GM19035 (cell line): ENCODE data around the gene TPK1.

Source experiments
- ATAC-seq: cut with Tn5 transposase; IDR thresholded peaks from one replicate; pipeline ENCODE4 v1.9.1; 2021; ENCODE audit not compliant: unreplicated experiment

TPK1 gene

GRCh38 chr7:144488977-144489376 lies 346.9 kb downstream of the TPK1 start:
- no peak for ATAC-seq

DNA sequence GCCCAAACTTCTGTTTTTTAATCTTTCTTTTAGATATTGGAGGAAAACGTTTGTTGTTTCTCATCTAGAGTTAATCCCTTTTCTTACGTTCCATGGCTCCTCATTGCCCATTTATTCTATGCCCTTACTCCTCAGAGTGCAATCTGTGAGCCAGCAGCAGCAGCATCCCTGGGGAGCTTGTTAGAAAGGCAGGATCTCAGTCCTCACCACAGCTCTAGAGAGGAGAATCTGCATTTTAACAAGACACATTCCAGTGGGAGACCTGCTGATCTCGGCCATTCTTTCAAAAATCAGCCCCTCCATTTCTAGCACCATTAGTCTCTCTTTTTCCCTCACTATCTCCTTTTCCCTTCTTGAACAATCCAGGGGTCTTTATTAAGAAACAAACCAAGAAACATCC lies 348.0 kb downstream of the TPK1 start:
- no peak for ATAC-seq

- ATAC-seq = no peak
Observed at GRCh38 chr7:144484445-144484844, 351.4 kb downstream of the TPK1 start.

DNA sequence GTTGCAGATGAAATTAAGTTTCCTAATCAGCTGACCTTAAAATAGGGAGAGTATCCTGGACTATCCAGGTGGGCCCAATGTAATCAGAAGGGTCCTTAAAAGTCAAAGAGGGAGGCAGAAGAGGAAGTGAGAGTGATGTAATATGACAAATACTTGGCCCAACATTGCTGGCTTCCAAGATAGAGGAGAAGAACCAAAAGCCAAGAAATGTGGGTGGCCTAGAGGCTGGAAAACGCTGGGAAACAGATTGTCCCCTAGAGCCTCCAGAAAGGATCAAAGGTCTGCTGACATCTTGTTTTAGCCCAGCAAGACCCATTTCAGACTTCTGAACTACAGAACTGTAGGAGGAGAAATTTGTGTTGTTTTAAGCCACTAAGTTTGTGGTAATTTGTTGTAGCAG lies 352.7 kb downstream of the TPK1 start:
- no peak for ATAC-seq

- no peak for ATAC-seq
Observed at GRCh38 chr7:144481833-144482232, 354.0 kb downstream of the TPK1 start.

DNA sequence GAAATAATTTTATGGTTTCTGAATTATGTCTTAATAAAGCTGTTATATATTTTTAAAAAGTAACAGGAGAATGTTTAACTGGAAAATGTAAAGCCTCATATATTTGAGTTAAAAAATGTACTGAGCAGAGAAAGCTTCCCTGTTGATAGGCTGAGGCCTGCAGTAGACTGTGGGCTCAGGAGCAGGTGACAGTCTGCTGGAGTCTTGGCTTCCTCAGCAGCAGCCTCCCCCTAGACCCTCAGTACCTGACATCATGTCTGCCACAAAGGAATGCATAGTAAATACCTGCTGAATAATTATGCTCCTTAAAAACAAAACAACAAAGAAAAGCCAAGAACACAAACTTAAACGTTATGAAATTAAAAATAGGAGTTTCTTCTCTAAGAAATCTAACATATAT lies 358.5 kb downstream of the TPK1 start:
- no peak for ATAC-seq

DNA sequence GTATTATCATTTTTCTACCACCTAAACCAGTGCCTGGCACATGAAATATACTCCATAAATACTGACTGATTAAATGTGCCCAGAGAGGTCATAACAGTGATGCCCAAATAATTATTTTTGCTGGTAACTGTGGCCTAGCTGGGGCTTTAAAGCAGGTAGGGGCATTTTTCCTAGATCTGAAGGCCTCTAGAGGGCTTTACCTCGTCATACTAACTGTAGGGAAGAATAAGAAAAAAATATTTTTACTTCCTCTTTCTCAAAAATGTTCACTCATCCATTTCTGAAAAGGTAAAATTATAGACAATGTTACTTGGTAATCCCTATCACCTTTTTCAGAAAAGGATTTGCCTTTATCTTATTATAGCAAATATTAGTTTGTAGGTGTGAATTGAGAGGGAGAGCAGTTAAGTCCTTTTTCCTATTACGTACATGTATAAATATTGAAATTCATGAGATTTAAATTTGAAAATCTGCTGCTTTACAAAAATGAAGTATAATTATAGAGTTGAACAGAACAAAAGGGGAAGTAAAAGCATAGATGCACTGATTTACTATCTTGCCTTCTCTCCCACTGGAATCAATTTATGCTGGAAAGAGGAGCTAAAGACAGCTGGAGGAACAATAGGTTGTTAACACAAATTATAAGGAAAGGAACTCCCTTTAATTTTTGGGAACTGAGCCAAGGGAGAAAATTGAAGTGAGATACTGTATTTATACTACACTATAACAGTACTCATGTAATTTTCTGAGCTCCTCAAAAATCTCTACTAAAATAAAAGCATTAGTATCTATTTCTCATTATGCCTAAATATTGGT lies 360.8 kb downstream of the TPK1 start:
- ATAC-seq = no peak

GRCh38 chr7:144474363-144474762 lies 361.5 kb downstream of the TPK1 start:
- ATAC-seq = no peak

GRCh38 chr7:144473908-144474307 lies 361.9 kb downstream of the TPK1 start:
- ATAC-seq = no peak

GRCh38 chr7:144470078-144470477 lies 365.8 kb downstream of the TPK1 start:
- ATAC-seq = no peak

DNA sequence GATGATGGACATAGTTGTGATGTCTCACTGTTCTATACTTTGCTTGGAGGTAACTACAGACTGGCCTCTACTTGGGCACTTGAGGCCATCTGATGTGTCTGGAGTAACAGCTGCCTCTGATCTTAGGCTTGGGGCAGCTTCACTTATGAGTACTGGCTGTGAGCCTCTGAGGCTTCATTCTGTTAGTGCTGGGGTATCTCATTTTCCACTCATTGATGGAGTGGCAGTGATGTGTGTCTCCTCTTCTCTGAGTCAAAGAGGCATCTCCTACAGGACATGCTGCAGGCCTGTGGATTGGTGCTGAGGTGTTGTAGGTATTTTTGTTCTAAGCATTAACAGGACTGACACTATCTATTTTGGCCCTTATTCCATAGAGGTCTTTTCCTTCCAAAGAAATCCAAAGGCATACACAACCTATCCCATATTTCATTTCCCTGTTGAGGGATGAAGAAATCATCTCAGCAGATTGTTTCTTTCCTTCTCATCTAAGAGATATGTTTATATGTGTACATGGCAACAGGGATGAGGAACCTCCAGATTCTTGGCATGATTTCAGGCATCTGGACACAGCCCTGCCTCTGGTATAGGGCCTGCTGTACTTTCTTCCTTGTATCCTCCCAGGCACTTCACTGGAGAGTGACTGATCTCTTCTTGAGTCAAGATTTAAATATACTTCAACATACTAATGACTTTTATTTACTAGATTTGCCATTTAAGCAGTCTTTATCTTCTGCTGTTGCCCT lies 366.7 kb downstream of the TPK1 start:
- no peak for ATAC-seq

DNA sequence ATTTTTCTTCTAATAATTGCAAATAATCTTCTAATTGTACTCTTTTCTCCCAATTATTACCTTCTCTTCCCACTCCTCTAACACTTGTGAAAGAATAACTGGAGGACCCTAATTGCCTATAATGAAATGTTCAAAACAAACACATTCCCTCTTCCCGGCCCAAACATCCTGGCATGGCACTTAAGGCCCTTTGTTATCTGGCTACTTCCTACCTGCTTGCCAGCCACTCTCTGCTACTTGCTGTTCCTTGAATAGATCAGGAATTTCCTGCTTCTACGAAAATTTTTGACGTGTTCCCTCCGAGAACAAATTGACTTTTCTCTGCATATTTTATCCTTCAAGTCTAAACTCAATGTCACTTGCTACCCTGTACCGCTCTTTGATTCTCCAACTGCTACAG lies 376.2 kb downstream of the TPK1 start:
- ATAC-seq = no peak

DNA sequence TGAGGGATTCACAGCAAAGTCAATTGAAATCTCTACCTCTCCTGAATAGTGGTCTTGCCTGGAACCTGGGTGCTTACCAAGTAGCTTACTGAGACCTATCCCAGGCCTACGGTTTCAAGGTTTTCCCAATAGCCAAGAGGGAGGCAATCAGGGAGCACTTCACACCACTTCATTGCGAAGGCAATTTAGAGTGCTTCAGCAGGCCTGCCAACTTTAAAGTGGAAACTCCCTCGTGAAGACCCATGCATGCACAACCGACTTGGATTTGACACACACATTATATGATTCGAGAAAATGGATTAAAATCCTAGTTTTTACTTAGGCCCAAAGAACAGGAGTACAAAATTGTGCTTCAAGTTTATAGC lies 380.8 kb downstream of the TPK1 start:
- ATAC-seq = no peak

- no peak for ATAC-seq
Observed at GRCh38 chr7:144454256-144455039, 381.4 kb downstream of the TPK1 start.

DNA sequence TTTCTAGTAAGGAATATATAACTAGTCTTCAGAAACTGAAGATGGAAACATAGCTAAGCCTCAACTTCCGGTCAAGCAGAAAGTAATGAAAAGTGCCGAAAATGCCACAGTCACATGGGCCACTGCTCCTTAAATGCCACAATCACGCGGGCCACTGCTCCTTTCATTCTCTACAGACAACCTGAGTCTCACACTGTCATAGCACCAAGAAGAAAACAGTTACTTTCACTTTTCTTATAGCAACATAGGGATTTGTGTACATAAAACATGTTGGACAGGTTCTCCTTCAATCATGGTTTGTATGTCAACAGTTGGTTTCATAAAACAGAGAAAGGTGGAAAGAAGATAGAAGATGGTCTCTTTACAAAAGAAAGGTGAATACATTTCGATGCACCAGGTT lies 383.8 kb downstream of the TPK1 start:
- ATAC-seq = no peak

GRCh38 chr7:144445590-144445989 lies 390.3 kb downstream of the TPK1 start:
- ATAC-seq = no peak

DNA sequence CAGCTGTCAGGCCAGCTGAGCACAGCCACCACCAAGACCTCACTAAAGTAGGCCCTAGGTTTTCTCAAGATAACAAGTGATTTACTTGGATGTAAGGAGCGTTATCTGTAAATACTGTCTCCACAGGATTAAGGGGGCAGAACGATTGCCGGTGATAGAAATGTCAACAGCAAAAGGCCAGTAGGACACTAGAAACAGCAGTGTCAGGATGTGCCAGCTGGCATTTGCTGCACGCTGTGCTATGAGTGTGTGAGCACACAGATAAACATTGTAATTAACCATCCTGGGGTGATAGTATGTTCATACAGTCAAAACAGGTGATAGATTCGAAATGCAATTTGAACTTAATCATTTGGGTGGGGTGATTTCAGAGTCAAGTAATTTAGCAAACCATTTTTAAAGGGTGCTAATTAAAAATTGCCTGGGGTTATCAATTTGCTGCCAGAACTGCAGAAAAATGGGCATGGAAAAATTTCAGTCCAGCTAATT lies 396.1 kb downstream of the TPK1 start:
- ATAC-seq = no peak

DNA sequence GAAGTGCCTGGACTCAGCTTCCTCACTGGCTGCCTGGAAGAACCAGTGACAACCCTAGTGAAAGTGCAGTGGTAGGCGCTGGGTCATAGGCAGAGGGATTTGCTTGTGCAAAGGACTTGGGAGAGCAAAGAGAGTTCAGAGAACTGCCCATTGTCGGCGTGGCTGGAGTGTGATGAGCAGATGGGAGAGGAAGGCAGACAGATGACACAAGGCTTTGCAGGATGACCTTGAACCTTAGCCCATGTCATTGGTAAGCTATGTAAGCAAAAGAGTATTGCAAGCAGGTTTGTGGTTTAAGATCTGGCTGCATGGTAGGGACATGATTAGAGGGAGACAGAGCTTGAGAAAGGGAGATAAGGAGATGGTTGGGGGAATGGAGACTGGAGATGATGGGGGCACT lies 397.1 kb downstream of the TPK1 start:
- no peak for ATAC-seq

GRCh38 chr7:144437370-144438191 lies 398.3 kb downstream of the TPK1 start:
- peak; percentile 61 for ATAC-seq

GRCh38 chr7:144436500-144436899 lies 399.4 kb downstream of the TPK1 start:
- no peak for ATAC-seq

DNA sequence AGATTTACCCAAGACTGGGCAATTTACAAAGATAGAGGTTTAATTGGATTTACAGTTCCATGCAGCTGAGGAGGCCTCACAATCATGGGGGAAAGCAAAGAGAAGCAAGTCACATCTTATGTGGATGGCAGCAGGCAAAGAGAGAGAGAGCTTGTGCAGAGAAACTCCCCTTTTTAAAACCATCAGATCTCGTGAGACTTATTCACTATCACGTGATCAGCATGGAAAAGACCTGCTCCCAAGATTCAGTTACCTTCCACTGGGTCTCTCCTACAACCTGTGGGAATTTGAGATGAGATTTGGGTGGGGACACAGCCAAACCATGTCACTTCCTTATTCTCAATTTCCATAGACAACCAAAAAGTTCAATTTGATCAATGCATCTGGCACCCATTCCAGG lies 407.4 kb downstream of the TPK1 start:
- ATAC-seq = no peak
